Esophagus squamous epithelium (tissue), 4 donors: ENCODE measurements around the gene FBXW11.

ENCODE experiments used
- POLR2A ChIP-seq, 4 donors: fragments of 450-650 bp; IDR thresholded peaks; one replicate each; pipeline ENCODE4 v1.6.1; 2017; ENCODE audit warnings: antibody characterized with exemption in 4 of 4, mild to moderate bottlenecking in 4 of 4, moderate library complexity in 3 of 4
- TF ChIP-seq, protein P1 (sequence below), 6 experiments: fragments of 450-650 bp in 4 of 6; fragments of 200-600 bp in 2 of 6; sonication (generic) in 2 of 6; IDR thresholded peaks; one replicate each; pipeline ENCODE4 v1.5.1; 2016 to 2019; ENCODE audit warnings: antibody characterized with exemption in 6 of 6, mild to moderate bottlenecking in 4 of 6, moderate library complexity in 4 of 6

DNA sequence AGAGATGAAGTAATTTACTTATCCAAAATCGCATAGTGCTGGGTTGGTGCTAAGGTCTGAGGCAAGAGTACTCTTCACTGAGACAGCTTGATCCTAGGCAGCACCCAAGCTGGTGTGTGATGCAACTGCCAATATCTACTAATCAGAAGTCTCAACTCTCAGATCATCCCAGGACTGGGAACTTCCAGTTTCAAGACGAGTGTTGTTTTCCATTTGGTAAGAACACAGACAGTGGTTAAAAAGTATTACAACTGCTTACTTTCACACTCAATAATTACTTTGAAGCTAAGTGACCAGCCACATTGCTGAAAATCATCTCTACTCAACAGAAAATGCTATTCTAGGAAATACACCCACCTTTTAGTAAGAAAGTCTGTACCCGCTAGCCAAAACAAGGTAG lies 45.3 kb downstream of the FBXW11 start:
- no peak for TF ChIP-seq POLR2A (IDR thresholded peaks at IDR 0.05)
- TF ChIP-seq, protein P1, sequence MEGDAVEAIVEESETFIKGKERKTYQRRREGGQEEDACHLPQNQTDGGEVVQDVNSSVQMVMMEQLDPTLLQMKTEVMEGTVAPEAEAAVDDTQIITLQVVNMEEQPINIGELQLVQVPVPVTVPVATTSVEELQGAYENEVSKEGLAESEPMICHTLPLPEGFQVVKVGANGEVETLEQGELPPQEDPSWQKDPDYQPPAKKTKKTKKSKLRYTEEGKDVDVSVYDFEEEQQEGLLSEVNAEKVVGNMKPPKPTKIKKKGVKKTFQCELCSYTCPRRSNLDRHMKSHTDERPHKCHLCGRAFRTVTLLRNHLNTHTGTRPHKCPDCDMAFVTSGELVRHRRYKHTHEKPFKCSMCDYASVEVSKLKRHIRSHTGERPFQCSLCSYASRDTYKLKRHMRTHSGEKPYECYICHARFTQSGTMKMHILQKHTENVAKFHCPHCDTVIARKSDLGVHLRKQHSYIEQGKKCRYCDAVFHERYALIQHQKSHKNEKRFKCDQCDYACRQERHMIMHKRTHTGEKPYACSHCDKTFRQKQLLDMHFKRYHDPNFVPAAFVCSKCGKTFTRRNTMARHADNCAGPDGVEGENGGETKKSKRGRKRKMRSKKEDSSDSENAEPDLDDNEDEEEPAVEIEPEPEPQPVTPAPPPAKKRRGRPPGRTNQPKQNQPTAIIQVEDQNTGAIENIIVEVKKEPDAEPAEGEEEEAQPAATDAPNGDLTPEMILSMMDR (IDR thresholded peaks at IDR 0.05) = no peak
